ENCODE measurements around the gene AGXT2. TPM values are rescaled to one million over a fixed set of nuclear protein-coding genes. Genes with fewer than 3 reads are reported as not detected.
A peak's percentile ranks its signal among the peaks of the same experiment; 100 is the strongest.

AGXT2 gene
- total and polyA plus RNA-seq, 9 of the 15 experiments (the other 6 are each of a cell fraction or from before 2014, with no cell fraction given): not detected

DNA sequence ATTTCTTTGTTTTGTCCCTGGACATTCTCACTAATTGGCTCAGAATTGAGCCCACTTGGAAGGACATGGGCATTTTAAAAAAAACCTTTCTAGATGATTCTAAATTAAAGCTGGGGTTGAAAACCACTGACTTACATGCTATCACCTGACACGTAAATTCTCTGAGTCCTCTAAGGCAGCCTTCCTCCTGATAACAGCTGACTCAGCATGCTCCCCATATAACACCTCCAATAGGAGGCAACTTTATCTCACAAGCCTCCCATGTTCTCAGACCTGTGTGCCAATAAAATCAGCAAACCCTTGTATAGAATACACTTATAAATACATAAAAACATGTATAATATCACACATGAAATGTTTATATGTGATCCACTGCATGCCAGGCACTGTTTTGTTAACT lies 49.2 kb upstream of the AGXT2 start:
- Histone ChIP-seq H3K4me3 (no peak overlapping the region), H3K9ac (ENCODE audit: insufficient read depth in 1 of 2, low read depth in 2 of 2, low read length in 2 of 2) (no peak overlapping the region), H3K36me3 (ENCODE audit: control insufficient read depth, insufficient read depth, low read length) (no peaks in the 10 kb centered on the region), H3K9me1 (ENCODE audit: control insufficient read depth, insufficient read depth, low read length) (no peaks in the 10 kb centered on the region), H2AFZ (ENCODE audit: low read depth, low read length) (no peak overlapping the region), H3K9me3 (replicated peaks; ENCODE audit: control insufficient read depth, insufficient read depth, low read depth, low read length) (no peaks in the 10 kb centered on the region), H3K27ac (ENCODE audit: extremely low read depth, low read depth, low read length) (no peak overlapping the region), H3K27me3 (ENCODE audit: control insufficient read depth in 2 of 2, insufficient read depth in 2 of 2, low read length in 2 of 2) (peaks cover 0 to 4% of the 10 kb centered on the region in 2 experiments; a peak in 2 of 5 replicates), H3K79me2 (ENCODE audit: control insufficient read depth, insufficient read depth, low read length) (no peaks in the 10 kb centered on the region), H3K4me2 (ENCODE audit: insufficient read depth, low read length) (no peak overlapping the region), H3K4me1 (replicated peaks in 1 of 2; ENCODE audit: control insufficient read depth in 2 of 2, insufficient read depth in 2 of 2, low read length in 2 of 2) (no peaks in the 10 kb centered on the region), H4K20me1 (replicated peaks; ENCODE audit: control insufficient read depth, insufficient read depth, low read length) (no peaks in the 10 kb centered on the region)
- in situ Hi-C loops (cut with MboI) (no loop called here), intact Hi-C loops (cut with micrococcal nuclease) (no loop called here)
- ATAC-seq (no peak), FAIRE-seq (no peak), DNase-seq (ENCODE audit: extremely low read depth in 1 of 4, low spot score in 3 of 4) (no peak)
- POLR2A ChIA-PET: no interaction called here
- no TSS peak for BruUV-seq (replicated peaks)
- WGBS (ENCODE audit: insufficient coverage, low coverage, missing lambda C conversion rate): 0% methylated on average over 1 of the region's 1 CpG
- CTCF ChIA-PET (ENCODE audit: low intra/inter-chr PET ratio): no interaction called here
- TF ChIP-seq ZC3H8 (IDR thresholded peaks at IDR 0.05): no peak
- TF ChIP-seq, protein P1, sequence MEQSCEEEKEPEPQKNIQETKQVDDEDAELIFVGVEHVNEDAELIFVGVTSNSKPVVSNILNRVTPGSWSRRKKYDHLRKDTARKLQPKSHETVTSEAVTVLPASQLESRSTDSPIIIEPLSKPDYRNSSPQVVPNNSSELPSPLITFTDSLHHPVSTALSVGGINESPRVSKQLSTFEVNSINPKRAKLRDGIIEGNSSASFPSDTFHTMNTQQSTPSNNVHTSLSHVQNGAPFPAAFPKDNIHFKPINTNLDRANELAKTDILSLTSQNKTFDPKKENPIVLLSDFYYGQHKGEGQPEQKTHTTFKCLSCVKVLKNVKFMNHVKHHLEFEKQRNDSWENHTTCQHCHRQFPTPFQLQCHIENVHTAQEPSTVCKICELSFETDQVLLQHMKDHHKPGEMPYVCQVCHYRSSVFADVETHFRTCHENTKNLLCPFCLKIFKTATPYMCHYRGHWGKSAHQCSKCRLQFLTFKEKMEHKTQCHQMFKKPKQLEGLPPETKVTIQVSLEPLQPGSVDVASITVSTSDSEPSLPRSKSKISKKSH (CRISPR knock-in tag; IDR thresholded peaks at IDR 0.05): no peak
- no peak for TF ChIP-seq E2F8 (IDR thresholded peaks at IDR 0.05; ENCODE audit: low read depth, partially characterized antibody)
- TF ChIP-seq MTF1 (CRISPR knock-in tag; IDR thresholded peaks at IDR 0.05; ENCODE audit: borderline replicate concordance): no peak
- no peak for TF ChIP-seq JUN (IDR thresholded peaks at IDR 0.05; ENCODE audit: borderline replicate concordance, low read depth, low read length)
- no peak for TF ChIP-seq JUN (CRISPR knock-in tag; IDR thresholded peaks at IDR 0.05; ENCODE audit: borderline replicate concordance)
- TF ChIP-seq ZNF316 (IDR thresholded peaks at IDR 0.05): peak; percentile 93
- TF ChIP-seq ZNF134 (CRISPR knock-in tag; conservative IDR thresholded peaks at IDR 0.05): no peak
- TF ChIP-seq SUPT5H (IDR thresholded peaks at IDR 0.05): no peak
- TF ChIP-seq ZNF76 (CRISPR knock-in tag; IDR thresholded peaks at IDR 0.05; ENCODE audit: borderline replicate concordance): no peak
- TF ChIP-seq GTF2F1 (IDR thresholded peaks at IDR 0.05; ENCODE audit: low read depth, low read length): no peak
- TF ChIP-seq C11orf30 (IDR thresholded peaks at IDR 0.05; ENCODE audit: low read depth): peak; percentile 86
- TF ChIP-seq, protein P2, sequence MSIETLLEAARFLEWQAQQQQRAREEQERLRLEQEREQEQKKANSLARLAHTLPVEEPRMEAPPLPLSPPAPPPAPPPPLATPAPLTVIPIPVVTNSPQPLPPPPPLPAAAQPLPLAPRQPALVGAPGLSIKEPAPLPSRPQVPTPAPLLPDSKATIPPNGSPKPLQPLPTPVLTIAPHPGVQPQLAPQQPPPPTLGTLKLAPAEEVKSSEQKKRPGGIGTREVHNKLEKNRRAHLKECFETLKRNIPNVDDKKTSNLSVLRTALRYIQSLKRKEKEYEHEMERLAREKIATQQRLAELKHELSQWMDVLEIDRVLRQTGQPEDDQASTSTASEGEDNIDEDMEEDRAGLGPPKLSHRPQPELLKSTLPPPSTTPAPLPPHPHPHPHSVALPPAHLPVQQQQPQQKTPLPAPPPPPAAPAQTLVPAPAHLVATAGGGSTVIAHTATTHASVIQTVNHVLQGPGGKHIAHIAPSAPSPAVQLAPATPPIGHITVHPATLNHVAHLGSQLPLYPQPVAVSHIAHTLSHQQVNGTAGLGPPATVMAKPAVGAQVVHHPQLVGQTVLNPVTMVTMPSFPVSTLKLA (conservative IDR thresholded peaks at IDR 0.05): no peak
- TF ChIP-seq CC2D1A (IDR thresholded peaks at IDR 0.05): no peak
- no peak for TF ChIP-seq CBX2 (IDR thresholded peaks at IDR 0.05; ENCODE audit: insufficient read depth, low read length, poor library complexity, severe bottlenecking)
- no peak for TF ChIP-seq ATF7 (IDR thresholded peaks at IDR 0.05)
- TF ChIP-seq, protein P3, sequence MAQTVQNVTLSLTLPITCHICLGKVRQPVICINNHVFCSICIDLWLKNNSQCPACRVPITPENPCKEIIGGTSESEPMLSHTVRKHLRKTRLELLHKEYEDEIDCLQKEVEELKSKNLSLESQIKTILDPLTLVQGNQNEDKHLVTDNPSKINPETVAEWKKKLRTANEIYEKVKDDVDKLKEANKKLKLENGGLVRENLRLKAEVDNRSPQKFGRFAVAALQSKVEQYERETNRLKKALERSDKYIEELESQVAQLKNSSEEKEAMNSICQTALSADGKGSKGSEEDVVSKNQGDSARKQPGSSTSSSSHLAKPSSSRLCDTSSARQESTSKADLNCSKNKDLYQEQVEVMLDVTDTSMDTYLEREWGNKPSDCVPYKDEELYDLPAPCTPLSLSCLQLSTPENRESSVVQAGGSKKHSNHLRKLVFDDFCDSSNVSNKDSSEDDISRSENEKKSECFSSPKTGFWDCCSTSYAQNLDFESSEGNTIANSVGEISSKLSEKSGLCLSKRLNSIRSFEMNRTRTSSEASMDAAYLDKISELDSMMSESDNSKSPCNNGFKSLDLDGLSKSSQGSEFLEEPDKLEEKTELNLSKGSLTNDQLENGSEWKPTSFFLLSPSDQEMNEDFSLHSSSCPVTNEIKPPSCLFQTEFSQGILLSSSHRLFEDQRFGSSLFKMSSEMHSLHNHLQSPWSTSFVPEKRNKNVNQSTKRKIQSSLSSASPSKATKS (CRISPR knock-in tag; IDR thresholded peaks at IDR 0.05): no peak

All from K562 (cell line).